Smooth muscle cell (in vitro differentiated cells): ENCODE results near the gene RSPH1. TPM values are rescaled to one million over a fixed set of nuclear protein-coding genes. Genes with fewer than 3 reads are reported as not detected.

Source experiments
- DNase-seq: peaks from one replicate; lab custom pipeline; 2025; ENCODE audit not compliant: unreplicated experiment; lab: John Stamatoyannopoulos, UW
- H2AFZ ChIP-seq: fragments of 200-600 bp; sonication (generic); 2 replicates; pipeline ENCODE4 v1.6.0; 2016; ENCODE audit warnings: antibody characterized with exemption, low read depth, mild to moderate bottlenecking
- H3F3A ChIP-seq: fragments of 200-600 bp; sonication (generic); 2 replicates; pipeline ENCODE4 v1.6.0; 2017; ENCODE audit warnings: antibody characterized with exemption, low read depth
- H3K27ac ChIP-seq: fragments of 200-600 bp; sonication (generic); 2 replicates; pipeline ENCODE4 v1.5.1; 2016; ENCODE audit warnings: low read depth, mild to moderate bottlenecking
- H3K27me3 ChIP-seq: fragments of 200-600 bp; sonication (generic); 2 replicates; pipeline ENCODE4 v1.6.1; 2016; ENCODE audit warnings: low read depth, mild to moderate bottlenecking
- H3K36me3 ChIP-seq: fragments of 200-600 bp; sonication (generic); 2 replicates; pipeline ENCODE4 v1.5.1; 2016; ENCODE audit warnings: low read depth
- H3K4me1 ChIP-seq: fragments of 200-600 bp; sonication (generic); 2 replicates; pipeline ENCODE4 v1.5.1; 2016; ENCODE audit warnings: low read depth
- H3K4me2 ChIP-seq: fragments of 200-600 bp; sonication (generic); 2 replicates; pipeline ENCODE4 v1.6.0; 2016; ENCODE audit warnings: mild to moderate bottlenecking
- H3K4me3 ChIP-seq: fragments of 200-600 bp; sonication (generic); 2 replicates; pipeline ENCODE4 v1.5.1; 2016; ENCODE audit warnings: mild to moderate bottlenecking
- H3K79me2 ChIP-seq: fragments of 200-600 bp; sonication (generic); 2 replicates; pipeline ENCODE4 v1.6.0; 2016; ENCODE audit warnings: low read depth, mild to moderate bottlenecking
- H3K9ac ChIP-seq: fragments of 200-600 bp; sonication (generic); 2 replicates; pipeline ENCODE4 v1.6.0; 2016; ENCODE audit warnings: low read depth
- H3K9me3 ChIP-seq: fragments of 200-600 bp; sonication (generic); replicated peaks from 2 replicates; pipeline ENCODE4 v1.5.1; 2016; ENCODE audit warnings: low read depth
- H4K20me1 ChIP-seq: fragments of 200-600 bp; sonication (generic); 2 replicates; pipeline ENCODE4 v1.6.0; 2016; ENCODE audit warnings: low read depth
- CTCF ChIP-seq: fragments of 200-600 bp; sonication (generic); IDR thresholded peaks from 2 replicates; pipeline ENCODE4 v1.5.1; 2017; ENCODE audit warnings: borderline replicate concordance, mild to moderate bottlenecking, antibody characterized with exemption; ENCODE audit not compliant: insufficient read depth, poor library complexity, severe bottlenecking
- WGBS: methylation state at CpG from one replicate; pipeline ENCODE4 v1.1.7; 2016; ENCODE audit warnings: low lambda C conversion rate; 5-methylcytosine and 5-hydroxymethylcytosine counted together
- polyA plus RNA-seq: library from polyadenylated mRNA; unstranded; fragments of >200 nt; fragmentation: Nextera tagmentation; extraction: Ambion mirVana; gene quantifications from 2 replicates; pipeline ENCODE4 v1.2.1, GENCODE V29; 2016
- total RNA-seq: library from RNA; depleted of rRNA; stranded (reverse); fragments of >200 nt; gene quantifications from 2 replicates; pipeline ENCODE4 v1.2.3, GENCODE V29; 2014

RSPH1 gene
- total and polyA plus RNA-seq, 2 experiments from 2014 or later: 0.16 TPM; not detected in 1

DNA sequence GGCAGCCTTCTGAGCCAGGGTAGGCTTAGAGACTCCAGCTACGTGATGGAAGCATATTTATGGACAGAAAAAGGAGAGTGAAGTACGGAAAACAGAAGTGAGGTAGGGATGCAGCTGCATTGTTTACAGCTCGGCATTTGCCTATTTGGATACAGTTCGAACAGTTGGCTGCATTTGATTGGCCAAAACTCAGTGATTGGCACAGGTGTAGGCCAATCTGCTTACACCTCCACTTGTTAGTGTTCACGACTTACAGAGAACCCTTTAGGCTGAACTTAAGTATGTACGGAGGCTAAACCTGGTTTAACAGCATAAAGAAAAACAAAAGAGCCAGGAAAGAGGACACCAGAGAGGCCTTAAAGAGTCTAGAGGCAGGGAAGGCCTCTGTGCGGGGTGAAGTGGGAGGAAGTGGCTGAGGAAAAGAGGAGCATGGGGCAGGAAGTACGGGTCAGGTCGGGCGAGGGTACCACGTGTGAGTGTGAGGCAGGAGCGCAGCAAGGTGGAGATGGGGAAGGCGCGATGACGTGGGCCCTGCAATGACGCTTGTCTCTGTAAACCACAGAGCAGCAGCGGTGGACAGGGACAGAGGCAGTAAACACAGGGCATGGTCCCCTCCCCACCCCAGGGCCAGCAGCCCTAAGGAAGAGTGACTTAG is 32.0 kb downstream of the RSPH1 start:
- TF ChIP-seq CTCF: no peak
- no peaks in the 10 kb centered on the region for H3K79me2 ChIP-seq
- no peaks in the 10 kb centered on the region for H3K27me3 ChIP-seq
- H3K36me3 ChIP-seq: no peaks in the 10 kb centered on the region
- H2AFZ ChIP-seq: no peak overlapping the region
- no peaks in the 10 kb centered on the region for H4K20me1 ChIP-seq
- peaks cover 13% of the 10 kb centered on the region for H3F3A ChIP-seq
- 87% methylated on average over 17 of the region's 17 CpGs for WGBS
- no peak overlapping the region for H3K4me2 ChIP-seq
- H3K9me3 ChIP-seq: no peaks in the 10 kb centered on the region
- no peak overlapping the region for H3K9ac ChIP-seq
- no peak overlapping the region for H3K27ac ChIP-seq
- DNase-seq: no peak
- H3K4me3 ChIP-seq: no peak overlapping the region
- H3K4me1 ChIP-seq: peaks cover 11% of the 10 kb centered on the region

- TF ChIP-seq CTCF: no peak
- 91% methylated on average over 10 of the region's 10 CpGs for WGBS
- Histone ChIP-seq H3F3A (peaks cover 11% of the 10 kb centered on the region), H4K20me1 (no peaks in the 10 kb centered on the region), H3K79me2 (no peaks in the 10 kb centered on the region), H3K4me1 (peaks cover 8% of the 10 kb centered on the region), H2AFZ (no peak overlapping the region), H3K36me3 (no peaks in the 10 kb centered on the region), H3K9me3 (no peaks in the 10 kb centered on the region), H3K4me2 (no peak overlapping the region), H3K27me3 (no peaks in the 10 kb centered on the region), H3K9ac (no peak overlapping the region), H3K27ac (no peak overlapping the region), H3K4me3 (no peak overlapping the region)
- no peak for DNase-seq
Observed at GRCh38 chr21:42461881-42462877, 33.8 kb downstream of the RSPH1 start.

GRCh38 chr21:42461185-42461520 is 34.9 kb downstream of the RSPH1 start:
- Histone ChIP-seq H3K9me3 (no peaks in the 10 kb centered on the region), H3K27ac (no peak overlapping the region), H3K79me2 (no peaks in the 10 kb centered on the region), H3K4me1 (peaks cover 8% of the 10 kb centered on the region), H4K20me1 (no peaks in the 10 kb centered on the region), H3K36me3 (no peaks in the 10 kb centered on the region), H2AFZ (no peak overlapping the region), H3K9ac (no peak overlapping the region), H3F3A (peaks cover 16% of the 10 kb centered on the region), H3K4me3 (no peak overlapping the region), H3K4me2 (no peak overlapping the region), H3K27me3 (no peaks in the 10 kb centered on the region)
- no peak for TF ChIP-seq CTCF
- no peak for DNase-seq
- WGBS: 91% methylated on average over 5 of the region's 5 CpGs
